ENCODE results near the gene PEX11B.

PEX11B gene

GRCh38 chr1:145962157-145963102, 43.9 kb upstream of the PEX11B start:
- H3K4me3 ChIP-seq (ENCODE audit: low read depth, low read length), result peak overlapping the region; percentile 52
- TF ChIP-seq CTCF (IDR thresholded peaks at IDR 0.05; ENCODE audit: insufficient read depth, low read depth, low read length, missing control alignments), result no peak
- DNase-seq (ENCODE audit: low read depth), result no peak

GRCh38 chr1:145961425-145962156, 43.1 kb upstream of the PEX11B start:
- peak overlapping the region; percentile 52 for H3K4me3 ChIP-seq (ENCODE audit: low read depth, low read length)
- DNase-seq (ENCODE audit: low read depth), result peak; percentile 25
- no peak for TF ChIP-seq CTCF (IDR thresholded peaks at IDR 0.05; ENCODE audit: insufficient read depth, low read depth, low read length, missing control alignments)

- no peak for TF ChIP-seq CTCF (IDR thresholded peaks at IDR 0.05; ENCODE audit: insufficient read depth, low read depth, low read length, missing control alignments)
- peak overlapping the region; percentile 52 for H3K4me3 ChIP-seq (ENCODE audit: low read depth, low read length)
- DNase-seq (ENCODE audit: low read depth), result no peak
Measured at GRCh38 chr1:145961109-145961424, 42.5 kb upstream of the PEX11B start.

- peak overlapping the region; percentile 52 for H3K4me3 ChIP-seq (ENCODE audit: low read depth, low read length)
- peak; percentile 41 for DNase-seq (ENCODE audit: low read depth)
- TF ChIP-seq CTCF (IDR thresholded peaks at IDR 0.05; ENCODE audit: insufficient read depth, low read depth, low read length, missing control alignments), result no peak
Measured at GRCh38 chr1:145960468-145961108, 42.1 kb upstream of the PEX11B start.

GRCh38 chr1:145959957-145960467, 41.5 kb upstream of the PEX11B start:
- no peak for TF ChIP-seq CTCF (IDR thresholded peaks at IDR 0.05; ENCODE audit: insufficient read depth, low read depth, low read length, missing control alignments)
- no peak for DNase-seq (ENCODE audit: low read depth)
- H3K4me3 ChIP-seq (ENCODE audit: low read depth, low read length), result peak overlapping the region; percentile 52

GRCh38 chr1:145959333-145959732, 40.8 kb upstream of the PEX11B start:
- no peak for DNase-seq (ENCODE audit: low read depth)
- no peak overlapping the region for H3K4me3 ChIP-seq (ENCODE audit: low read depth, low read length)
- TF ChIP-seq CTCF (IDR thresholded peaks at IDR 0.05; ENCODE audit: insufficient read depth, low read depth, low read length, missing control alignments), result no peak

Data from GM12865 (cell line).